SK-MEL-5 (cell line): ENCODE results near the gene FGF12. TPM values are rescaled to one million over a fixed set of nuclear protein-coding genes. Genes with fewer than 3 reads are reported as not detected.

ENCODE experiments used
- small RNA-seq, 2 experiments: library from RNA; depleted of rRNA; stranded (forward); fragments of <200 nt; gene quantifications; one replicate each; pipeline ENCODE3, GENCODE V24; 2014
- total RNA-seq: library from RNA; depleted of rRNA; stranded (reverse); fragments of >200 nt; shearing (Covaris generic); gene quantifications from 2 replicates; pipeline ENCODE4 v1.2.3, GENCODE V29; 2014; rRNA removed

The FGF12 gene
- total RNA-seq, 1 experiment from 2014 or later, result 32.5 TPM

Small RNA genes within 50 kb of the gene (small RNA-seq; reads per million reads assigned to genes)
- gene RF01210 (0 to 0.08 reads per million in 2 experiments), gene RNU1-20P (0.02 to 0.10 reads per million in 2 experiments)

Other genes starting within 250 kb of the FGF12 start
- gene MB21D2, start 190.3 kb upstream of the FGF12 start, total RNA-seq, result 9.5 and 9.9 TPM in 2 replicates